ENCODE data around the gene PTPN11. TPM values are rescaled to one million over a fixed set of nuclear protein-coding genes. Genes with fewer than 3 reads are reported as not detected.
"Not testable (repeated sequence)": the region's sequence is repeated elsewhere in the genome, so short reads cannot be mapped to it uniquely, and the experiment has no call there.

PTPN11 gene
- total and polyA plus RNA-seq, 2 of the 13 experiments (the other 11 are each of a cell fraction or from before 2014, with no cell fraction given): 30.0 to 63.5 TPM

DNA sequence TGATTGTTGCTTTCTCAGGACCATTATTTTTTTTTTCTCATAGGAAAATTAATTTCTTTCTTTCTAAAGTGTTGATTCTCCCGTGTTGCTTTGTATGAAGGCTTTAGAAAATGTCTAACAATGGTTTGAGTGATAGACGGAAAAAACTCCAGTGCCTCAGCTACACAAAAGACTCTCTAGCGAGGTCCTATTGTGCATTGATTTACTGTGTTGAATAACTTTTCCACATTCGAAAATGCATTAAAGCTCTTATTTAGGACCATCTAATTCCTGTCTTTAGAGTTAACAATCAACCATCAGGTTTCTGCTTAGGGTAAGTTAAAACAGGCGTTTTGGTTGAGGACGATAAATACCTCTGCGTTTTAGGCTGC is 99.6 kb downstream of the PTPN11 start (continued):
- TF ChIP-seq SAFB2 (CRISPR knock-in tag; IDR thresholded peaks at IDR 0.05; ENCODE audit: borderline replicate concordance, low read depth): no peak
- TF ChIP-seq MXD3 (CRISPR knock-in tag; IDR thresholded peaks at IDR 0.05): no peak

DNA sequence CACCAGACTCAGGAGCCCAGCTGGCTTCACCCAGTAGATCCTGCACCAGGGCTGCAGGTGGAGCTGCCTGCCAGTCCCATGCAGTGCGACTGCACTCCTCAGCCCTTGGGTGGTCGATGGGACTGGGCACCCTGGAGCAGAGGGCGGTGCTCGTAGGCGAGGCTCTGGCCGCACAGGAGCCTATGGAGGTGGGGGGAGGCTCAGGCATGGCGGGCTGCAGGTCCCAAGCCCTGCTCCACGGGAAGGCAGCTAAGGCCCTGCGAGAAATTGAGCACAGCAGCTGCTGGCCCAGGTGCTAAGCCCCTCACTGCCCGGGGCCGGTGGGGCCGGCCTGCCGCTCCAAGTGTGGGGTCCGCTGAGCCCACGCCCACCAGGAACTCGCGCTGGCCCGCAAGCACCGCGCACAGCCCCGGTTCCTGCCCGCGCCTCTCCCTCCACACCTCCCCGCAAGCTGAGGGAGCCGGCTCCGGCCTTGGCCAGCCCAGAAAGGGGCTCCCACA is 101.1 kb downstream of the PTPN11 start:
- H3K4me2 ChIP-seq (ENCODE audit: low read depth, low read length); H3K9me3 ChIP-seq (ENCODE audit: low read length); H3K27me3 ChIP-seq (ENCODE audit: control insufficient read depth in 1 of 2, insufficient read depth in 2 of 2, low read length in 2 of 2); H3K27ac ChIP-seq (ENCODE audit: extremely low read length, insufficient read depth, low read length); H2AFZ ChIP-seq (ENCODE audit: low read length); H4K20me1 ChIP-seq (ENCODE audit: insufficient read depth, low read length); intact Hi-C loops (cut with micrococcal nuclease; ENCODE audit: unreplicated experiment); H3K79me2 ChIP-seq (ENCODE audit: insufficient read depth, low read length); BruUV-seq (replicated peaks); in situ Hi-C loops (cut with HindIII; ENCODE audit: extremely low pct_ligation_motif_present, low pct_unique_long_range_greater_than_20kb); ATAC-seq; H3K4me1 ChIP-seq (ENCODE audit: insufficient read depth, low read length); H3K36me3 ChIP-seq (replicated peaks in 1 of 2; ENCODE audit: control insufficient read depth in 1 of 2, insufficient read depth in 2 of 2, low read length in 2 of 2); H3K4me3 ChIP-seq (replicated peaks in 1 of 3; ENCODE audit: insufficient read depth in 1 of 3, low read depth in 2 of 3, low read length in 3 of 3); DNase-seq (ENCODE audit: low spot score); CTCF ChIA-PET (ENCODE audit: low intra/inter-chr PET ratio, low total read pairs); H3K9ac ChIP-seq (ENCODE audit: insufficient read depth, low read depth, low read length); POLR2A ChIA-PET; FAIRE-seq: not testable (repeated sequence)
- 68% methylated on average over 8 of the region's 26 CpGs for WGBS (ENCODE audit: low lambda C conversion rate)
- peak; percentile 41; the same call in 1 of the 2 replicates for TF ChIP-seq CTCF (CRISPR knock-in tag; IDR thresholded peaks at IDR 0.05)
- peak; percentile 36 for TF ChIP-seq STAG1 (CRISPR knock-in tag; IDR thresholded peaks at IDR 0.05)

GRCh38 chr12:112523856-112524255 is 105.1 kb downstream of the PTPN11 start:
- in situ Hi-C loops (cut with HindIII; ENCODE audit: extremely low pct_ligation_motif_present, low pct_unique_long_range_greater_than_20kb) (no loop called here), intact Hi-C loops (cut with micrococcal nuclease; ENCODE audit: unreplicated experiment) (no loop called here)
- DNase-seq (ENCODE audit: low spot score) (no peak), ATAC-seq (no peak), FAIRE-seq (no peak)
- Histone ChIP-seq H3K27me3 (ENCODE audit: control insufficient read depth in 1 of 2, insufficient read depth in 2 of 2, low read length in 2 of 2) (peaks cover 2 to 5% of the 10 kb centered on the region in 2 experiments; a peak in 2 of 5 replicates), H3K27ac (ENCODE audit: extremely low read length, insufficient read depth, low read length) (no peak overlapping the region), H3K4me1 (ENCODE audit: insufficient read depth, low read length) (no peaks in the 10 kb centered on the region), H3K9me3 (ENCODE audit: low read length) (no peaks in the 10 kb centered on the region), H2AFZ (ENCODE audit: low read length) (no peak overlapping the region), H4K20me1 (ENCODE audit: insufficient read depth, low read length) (no peaks in the 10 kb centered on the region), H3K4me2 (ENCODE audit: low read depth, low read length) (no peak overlapping the region), H3K79me2 (ENCODE audit: insufficient read depth, low read length) (no peaks in the 10 kb centered on the region), H3K36me3 (replicated peaks in 1 of 2; ENCODE audit: control insufficient read depth in 1 of 2, insufficient read depth in 2 of 2, low read length in 2 of 2) (no peaks in the 10 kb centered on the region), H3K9ac (ENCODE audit: insufficient read depth, low read depth, low read length) (no peak overlapping the region), H3K4me3 (replicated peaks in 1 of 3; ENCODE audit: insufficient read depth in 1 of 3, low read depth in 2 of 3, low read length in 3 of 3) (no peak overlapping the region)
- 53% methylated on average over 5 of the region's 5 CpGs for WGBS (ENCODE audit: low lambda C conversion rate)
- ChIA-PET POLR2A (no interaction called here), CTCF (ENCODE audit: low intra/inter-chr PET ratio, low total read pairs) (no interaction called here)
- no TSS peak for BruUV-seq (replicated peaks)
- no peak for TF ChIP-seq POLR2G (IDR thresholded peaks at IDR 0.05; ENCODE audit: low read depth, low read length)
- TF ChIP-seq, protein P1, sequence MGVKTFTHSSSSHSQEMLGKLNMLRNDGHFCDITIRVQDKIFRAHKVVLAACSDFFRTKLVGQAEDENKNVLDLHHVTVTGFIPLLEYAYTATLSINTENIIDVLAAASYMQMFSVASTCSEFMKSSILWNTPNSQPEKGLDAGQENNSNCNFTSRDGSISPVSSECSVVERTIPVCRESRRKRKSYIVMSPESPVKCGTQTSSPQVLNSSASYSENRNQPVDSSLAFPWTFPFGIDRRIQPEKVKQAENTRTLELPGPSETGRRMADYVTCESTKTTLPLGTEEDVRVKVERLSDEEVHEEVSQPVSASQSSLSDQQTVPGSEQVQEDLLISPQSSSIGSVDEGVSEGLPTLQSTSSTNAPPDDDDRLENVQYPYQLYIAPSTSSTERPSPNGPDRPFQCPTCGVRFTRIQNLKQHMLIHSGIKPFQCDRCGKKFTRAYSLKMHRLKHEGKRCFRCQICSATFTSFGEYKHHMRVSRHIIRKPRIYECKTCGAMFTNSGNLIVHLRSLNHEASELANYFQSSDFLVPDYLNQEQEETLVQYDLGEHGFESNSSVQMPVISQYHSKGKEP (CRISPR knock-in tag; IDR thresholded peaks at IDR 0.05): no peak
- no peak for TF ChIP-seq RFXAP (CRISPR knock-in tag; IDR thresholded peaks at IDR 0.05; ENCODE audit: borderline replicate concordance)
- TF ChIP-seq SRF (IDR thresholded peaks at IDR 0.05; ENCODE audit: low read depth, low read length): no peak
- TF ChIP-seq, protein P2, sequence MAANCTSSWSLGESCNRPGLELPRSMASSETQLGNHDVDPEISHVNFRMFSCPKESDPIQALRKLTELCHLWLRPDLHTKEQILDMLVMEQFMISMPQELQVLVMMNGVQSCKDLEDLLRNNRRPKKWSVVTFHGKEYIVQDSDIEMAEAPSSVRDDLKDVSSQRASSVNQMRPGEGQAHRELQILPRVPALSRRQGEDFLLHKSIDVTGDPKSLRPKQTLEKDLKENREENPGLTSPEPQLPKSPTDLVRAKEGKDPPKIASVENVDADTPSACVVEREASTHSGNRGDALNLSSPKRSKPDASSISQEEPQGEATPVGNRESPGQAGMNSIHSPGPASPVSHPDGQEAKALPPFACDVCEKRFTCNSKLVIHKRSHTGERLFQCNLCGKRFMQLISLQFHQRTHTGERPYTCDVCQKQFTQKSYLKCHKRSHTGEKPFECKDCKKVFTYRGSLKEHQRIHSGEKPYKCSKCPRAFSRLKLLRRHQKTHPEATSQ (CRISPR knock-in tag; IDR thresholded peaks at IDR 0.05; ENCODE audit: borderline replicate concordance): no peak
- no peak for TF ChIP-seq ZNF780A (CRISPR knock-in tag; IDR thresholded peaks at IDR 0.05)
- no peak for TF ChIP-seq EP300 (IDR thresholded peaks at IDR 0.05; ENCODE audit: low read depth in 2 of 2, low read length in 2 of 2)
- TF ChIP-seq EP300 (CRISPR knock-in tag; IDR thresholded peaks at IDR 0.05; ENCODE audit: borderline replicate concordance): no peak
